ENCODE measurements around the gene OMA1.

OMA1 gene

DNA sequence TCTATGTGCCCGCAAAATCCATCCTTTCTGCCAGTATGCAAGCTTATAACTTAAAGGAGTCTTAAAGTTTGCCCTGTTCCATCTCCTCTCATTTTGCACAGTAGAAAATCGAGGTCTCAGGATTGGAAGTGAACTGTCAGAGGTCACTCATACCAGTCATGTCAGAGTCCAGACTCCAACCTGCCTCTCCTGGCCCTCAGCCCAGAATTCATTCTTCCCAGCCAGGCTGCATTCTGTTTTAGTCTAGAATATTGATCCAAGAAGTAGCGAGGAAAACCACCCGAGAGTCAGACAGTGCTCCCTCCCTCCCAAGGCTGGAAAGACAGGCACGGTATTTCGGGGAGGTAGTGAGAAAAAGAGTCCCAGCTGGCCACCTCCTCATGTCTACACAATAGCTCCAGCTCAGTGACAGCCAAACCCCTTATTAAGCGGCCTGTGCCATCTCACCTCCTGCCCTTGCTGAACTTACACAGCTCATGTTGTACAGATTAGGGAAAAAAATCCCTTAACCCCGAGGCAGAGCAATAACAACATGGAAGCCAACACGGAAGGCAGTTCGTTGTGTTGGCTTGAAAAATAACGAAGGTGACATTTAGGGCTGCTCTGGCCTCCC lies 89.4 kb downstream of the OMA1 start:
- DNase-seq = no peak

DNA sequence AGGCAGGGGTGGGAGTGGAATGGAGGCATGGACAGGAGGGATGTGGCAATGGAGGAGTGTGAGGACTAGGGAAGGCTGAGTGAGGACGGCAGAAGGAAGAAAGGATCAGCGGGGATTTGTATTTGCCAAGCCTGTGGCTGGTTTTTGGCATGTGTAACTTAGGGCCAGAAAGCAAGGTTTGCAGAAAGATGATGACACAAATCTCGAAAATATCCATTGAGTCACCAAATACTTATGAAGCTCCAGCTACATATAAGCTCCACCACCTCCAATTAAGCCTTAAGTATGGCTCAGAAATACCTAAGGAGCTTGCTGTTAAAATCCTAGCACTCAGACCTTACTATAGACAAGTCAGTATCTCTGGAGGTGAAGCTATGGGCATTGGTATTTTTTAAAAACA lies 90.1 kb downstream of the OMA1 start:
- no peak for DNase-seq

DNA sequence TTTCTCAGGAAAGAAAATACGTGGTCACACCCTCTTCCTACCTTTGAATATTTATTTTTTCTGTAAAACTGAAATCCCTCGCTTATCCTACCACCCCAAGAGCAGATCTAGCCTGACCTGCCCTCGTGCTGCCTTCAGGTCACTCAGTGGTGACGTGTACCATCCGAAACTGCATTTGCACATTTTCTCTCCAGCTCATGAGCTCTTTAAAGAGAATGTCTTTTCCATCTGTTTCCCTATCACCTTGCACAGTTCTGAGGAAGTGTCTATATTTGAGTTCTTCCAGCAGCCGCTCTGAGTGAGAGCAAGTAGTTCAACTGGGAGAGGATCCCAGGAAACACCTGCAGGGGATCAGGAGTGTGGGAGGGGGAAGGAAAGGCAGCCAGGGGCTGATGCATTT lies 91.7 kb downstream of the OMA1 start:
- DNase-seq = no peak

DNA sequence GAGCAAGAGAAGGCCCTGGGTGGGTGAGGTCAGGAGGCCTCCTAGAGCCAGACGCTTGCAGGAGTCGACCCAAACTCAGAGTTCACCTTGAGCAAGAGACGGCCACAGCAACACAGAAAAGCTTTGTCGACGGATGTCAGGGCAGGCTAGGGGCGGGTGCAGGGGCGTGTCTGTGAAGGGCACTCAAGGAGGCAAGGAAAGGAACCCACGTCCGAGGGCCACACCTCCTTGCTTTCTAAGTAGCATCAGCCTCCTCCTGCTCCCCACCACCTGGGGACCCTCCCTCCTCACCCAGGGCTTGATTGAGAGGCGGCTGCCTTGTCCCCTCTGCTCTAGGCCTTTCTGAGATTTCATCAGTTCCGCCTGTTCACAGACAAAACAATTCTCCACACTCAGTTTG lies 92.1 kb downstream of the OMA1 start:
- DNase-seq = no peak

DNA sequence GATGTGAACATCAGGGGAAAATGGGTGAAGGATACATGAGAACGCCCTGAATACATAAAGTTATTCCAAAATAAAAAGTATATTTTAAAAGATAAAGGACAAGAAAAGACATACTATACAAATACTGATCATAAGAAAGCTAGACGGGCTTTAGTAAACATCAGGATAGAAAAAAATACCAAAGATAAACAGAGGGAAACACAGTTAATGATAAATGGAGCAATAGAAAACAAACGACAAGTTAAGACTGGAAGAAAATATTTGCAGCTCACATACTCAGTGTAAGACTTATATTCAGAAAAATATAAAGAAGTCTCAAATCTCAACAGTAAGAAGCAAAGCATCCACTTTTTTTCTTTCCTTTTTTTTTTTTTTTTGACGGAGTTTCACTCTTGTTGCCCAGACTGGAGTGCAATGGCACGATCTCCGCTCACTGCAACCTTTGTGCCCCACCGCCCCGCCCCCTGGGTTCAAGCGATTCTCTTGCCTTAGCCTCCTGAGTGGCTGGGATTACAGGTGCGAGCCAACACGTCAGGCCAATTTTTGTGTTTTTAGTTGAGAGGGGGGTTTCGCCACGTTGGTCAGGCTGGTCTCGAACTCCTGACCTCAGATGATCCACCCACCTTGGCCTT lies 94.8 kb downstream of the OMA1 start:
- DNase-seq = no peak

DNA sequence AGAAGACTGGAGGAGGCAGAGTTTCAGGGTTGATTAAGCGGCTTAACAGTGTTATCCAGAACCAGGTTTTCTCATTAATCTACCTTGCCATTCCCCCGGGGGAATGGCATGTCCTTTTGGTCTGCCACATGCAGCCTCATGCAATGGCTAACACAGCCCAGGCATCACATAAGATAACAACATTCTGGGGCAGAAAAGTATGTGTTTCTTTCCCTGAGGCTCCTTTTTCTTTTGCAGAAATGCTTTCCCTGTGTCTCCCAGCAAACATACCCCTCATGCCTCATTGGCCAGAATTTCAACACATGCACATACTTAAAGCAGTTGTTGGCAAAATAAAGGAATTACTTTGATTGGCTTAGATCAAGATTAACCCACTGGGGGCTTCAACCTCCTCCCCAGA lies 98.6 kb downstream of the OMA1 start:
- no peak for DNase-seq

DNA sequence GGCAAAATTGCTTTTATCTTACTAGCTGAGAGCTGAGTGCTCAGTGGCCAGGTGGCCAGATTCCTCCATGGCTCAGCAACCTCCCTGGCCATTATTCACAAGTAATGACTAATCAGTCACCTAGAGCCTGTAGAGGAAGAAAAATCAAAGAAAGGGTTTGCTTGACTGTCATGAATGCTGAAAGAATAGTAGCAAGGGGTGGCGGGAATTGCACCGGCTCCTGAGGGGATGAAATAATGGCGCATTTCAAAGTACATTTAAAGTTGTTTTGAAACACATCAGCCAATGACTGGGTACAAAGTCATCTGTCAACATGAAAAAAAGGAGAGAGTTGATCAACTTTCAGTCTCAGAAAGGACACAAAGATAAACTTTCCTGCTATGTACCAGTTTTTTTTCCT lies 99.5 kb downstream of the OMA1 start:
- no peak for DNase-seq

DNA sequence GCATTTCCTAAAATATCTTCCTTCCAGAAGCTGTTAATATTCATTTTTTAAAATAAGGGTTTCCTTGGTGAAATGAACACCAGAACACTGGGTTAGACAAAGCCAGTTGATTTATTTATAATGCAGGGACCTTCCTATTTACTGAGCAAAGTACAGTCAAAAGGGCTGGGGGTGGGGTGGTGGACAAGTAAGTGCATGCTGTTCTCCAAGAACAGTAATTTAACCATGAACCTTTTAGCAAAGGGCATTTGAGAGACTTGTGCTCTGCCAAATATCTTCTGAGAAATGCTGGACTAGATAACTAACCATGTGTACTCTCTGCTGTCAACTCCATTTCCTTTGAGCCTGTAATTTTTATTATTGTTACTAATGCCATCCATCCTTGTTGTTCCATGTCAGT lies 100.2 kb downstream of the OMA1 start:
- DNase-seq = no peak

DNA sequence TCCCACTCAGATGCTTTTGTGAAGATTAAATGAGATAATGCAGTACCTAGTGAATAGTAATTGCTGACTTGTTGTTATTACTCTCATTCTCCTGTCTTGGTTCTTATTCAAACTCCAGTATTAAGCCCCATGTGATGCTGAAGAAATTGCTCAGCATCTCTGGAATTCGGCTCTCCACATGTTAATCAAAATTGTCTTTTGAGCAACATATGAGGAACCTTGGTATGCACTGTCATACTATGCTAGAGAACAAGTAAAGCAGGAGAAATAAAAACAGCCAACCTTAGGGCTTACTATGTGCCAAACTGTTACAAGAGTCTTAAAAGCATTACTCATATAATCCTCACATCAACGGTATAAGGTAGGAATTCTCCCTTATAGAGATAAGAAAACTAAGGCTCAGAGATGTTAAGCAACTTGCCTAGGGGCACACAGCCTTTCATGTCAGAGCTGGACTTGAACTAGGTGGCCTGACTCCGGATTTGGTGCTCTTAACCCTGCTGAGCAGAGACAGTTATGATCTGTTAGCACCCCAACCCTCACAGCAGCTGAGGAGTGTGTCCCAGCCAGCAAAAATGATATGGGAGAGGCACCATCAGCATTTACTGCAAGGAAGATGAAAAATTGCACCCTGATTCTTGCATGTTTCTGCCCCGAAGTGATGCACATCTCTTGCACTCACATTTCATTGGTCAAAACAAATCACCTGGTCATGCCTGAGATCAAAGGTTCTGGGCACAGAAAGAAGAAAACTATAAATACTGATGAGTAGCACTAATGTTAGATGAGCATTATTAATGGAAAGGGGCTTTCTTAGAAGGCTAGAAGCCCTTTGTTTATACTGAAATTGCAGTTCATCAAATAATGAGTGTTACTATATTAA lies 102.3 kb downstream of the OMA1 start:
- no peak for DNase-seq

DNA sequence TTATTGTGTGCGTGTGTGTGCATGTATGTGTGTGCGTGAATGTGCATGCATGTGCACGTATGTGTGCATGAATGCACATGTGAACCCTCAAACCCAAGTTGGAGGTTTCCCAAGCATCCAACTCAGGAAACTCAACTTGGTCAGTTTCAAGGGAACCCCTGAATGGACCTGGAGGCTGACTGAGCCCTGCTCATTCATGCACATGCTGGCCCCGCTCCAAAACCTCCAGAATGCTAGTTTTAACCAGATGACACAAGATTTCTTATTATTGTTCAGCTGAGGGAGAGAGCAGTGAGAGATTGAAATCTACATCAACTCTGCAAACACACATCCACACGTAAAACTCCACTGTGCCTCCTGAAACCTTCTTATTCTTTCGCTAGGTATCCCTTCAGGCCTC lies 104.4 kb downstream of the OMA1 start:
- no peak for DNase-seq

DNA sequence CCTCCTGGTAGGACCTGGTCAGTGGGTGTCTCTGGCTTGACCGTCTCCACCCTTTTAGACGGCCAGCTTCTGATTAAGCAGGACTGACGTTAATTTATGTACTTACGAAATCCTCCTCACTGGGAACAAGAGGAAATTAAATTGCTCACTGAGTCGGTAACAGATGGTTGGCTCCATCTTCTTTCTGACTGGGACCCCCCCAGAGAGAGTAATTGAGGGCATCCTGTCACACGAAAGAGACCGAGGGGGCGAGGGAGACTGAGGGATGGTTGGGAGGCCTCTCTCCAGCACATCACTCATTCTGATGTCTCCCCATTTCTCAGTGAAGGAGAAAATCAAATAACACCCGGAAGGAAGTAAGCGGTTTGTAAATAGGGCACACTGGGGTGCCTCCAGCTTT lies 104.8 kb downstream of the OMA1 start:
- no peak for DNase-seq

DNA sequence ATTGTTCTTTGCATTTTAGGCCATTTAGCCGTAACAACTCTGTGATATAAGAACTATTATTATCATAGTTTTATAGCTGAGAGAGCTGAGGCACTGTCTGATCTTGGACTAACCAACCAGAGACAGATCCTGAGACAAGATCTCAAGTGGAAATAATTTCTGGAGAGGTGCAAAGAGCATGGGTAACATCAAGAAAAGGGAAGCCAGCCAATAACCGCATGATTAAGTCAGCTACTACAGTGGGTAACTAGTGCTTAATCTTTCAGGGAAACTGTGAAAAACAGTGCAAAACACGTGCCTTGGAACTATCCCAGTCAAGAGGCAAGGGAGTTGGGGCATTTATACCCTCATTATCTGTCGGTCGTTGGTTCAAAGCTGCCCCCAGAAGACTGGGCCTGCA lies 105.8 kb downstream of the OMA1 start:
- no peak for DNase-seq

DNA sequence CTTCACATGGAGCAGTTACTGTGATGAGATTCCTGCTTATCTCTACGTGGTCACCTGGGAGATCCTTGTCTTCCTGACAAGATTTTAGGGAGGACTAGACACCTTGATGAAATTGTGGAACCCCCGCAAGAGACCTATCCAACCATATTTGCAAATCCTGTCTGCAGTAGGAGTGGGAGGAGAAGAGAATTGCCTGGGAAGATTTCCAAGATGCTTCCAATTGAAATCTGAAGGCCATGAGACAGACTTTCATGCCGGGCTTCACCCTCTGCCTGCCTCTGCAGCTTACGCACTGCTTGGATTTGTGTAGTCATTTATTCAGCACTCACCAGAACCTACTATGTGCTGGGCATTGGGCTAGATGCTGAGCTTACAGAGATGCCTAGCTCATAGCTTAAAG lies 106.6 kb downstream of the OMA1 start:
- DNase-seq = no peak

DNA sequence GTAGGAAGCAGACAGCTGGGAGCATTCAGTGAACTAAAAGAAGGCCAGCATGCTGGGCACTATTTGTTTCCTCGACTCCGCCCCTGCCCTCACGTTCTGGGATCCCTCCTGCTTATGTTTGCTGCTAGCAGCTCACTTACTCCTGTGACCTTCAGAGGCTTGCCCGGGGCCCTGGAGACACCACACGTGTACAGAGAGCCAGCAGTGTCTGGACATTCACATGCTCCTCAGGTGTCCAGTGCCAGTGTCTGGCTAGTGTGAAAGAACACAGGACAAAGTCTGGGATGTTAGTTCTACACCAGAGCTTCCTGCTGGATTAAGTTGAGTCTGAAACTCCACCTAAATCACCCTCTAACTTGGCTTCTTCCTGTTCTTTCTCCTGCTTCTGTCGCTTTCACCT lies 108.1 kb downstream of the OMA1 start:
- DNase-seq = no peak

DNA sequence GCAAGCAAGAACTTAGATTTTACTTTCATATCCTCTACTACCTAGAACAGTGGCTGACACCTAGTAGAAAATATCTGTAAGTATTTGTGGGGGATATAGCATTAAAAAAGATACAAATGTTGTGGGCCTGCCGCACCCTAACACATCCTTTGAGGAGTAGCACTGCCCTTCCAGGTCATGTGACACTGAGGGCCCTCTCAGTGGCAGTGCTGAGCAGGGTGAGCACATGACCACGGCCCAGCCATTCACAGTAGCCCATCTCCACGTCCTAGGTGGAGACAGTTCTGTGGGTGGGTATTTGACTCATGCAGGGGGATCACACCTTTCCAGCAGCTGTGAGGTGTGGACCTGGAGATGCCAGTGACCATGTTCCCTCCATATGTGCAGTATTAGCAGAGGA lies 108.9 kb downstream of the OMA1 start:
- peak; percentile 26 for DNase-seq

DNA sequence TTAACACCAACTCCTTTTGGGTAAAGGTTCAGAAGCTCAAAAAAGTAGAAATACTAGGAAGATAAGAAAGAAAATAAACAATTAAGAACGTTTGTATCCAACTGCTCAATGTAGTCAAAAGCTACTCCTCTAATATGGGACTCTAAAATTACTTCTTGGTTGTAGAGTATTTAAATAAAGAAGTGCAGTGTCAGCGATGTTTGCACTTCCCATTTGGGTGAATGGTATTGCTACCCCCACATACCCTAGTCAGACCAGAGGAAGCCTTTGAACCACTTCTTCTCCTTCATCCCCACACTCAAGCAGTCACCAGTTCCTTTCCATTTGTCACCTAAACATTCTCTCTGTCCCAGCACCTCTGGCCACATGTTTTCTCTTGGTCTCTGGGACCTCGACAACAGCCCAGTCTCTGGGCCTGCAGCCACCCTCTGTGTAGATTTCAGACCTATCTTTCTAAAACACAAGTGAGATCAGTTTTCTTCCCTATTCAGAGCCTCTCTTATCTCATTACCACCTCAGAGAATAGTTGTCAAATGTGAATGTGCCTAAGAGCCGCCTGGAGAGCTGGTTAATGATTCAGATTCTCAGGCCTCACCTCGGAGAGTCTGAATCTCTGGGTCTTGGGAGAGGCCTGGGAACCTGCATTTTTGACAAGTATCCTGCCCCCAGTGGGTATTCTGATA lies 109.8 kb downstream of the OMA1 start:
- DNase-seq = peak; percentile 69

DNA sequence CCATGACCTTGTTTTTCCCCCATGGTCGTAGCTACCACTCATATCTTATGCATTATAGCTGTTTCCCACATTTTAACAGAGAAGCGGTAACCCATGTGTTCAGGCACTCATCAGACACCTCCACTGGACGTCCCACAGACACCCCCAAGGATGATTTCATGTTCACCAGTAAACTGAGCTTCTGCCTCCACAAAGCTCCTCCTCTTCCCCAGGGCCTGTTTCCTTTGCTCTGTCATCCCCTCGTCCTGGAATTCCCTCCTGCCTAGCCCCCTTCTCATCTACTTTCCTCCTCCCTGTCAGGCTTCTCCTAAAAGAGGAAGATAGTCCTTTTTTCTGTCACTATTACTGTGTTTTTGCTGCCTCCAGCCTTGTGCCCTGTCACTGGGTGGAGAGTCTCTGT lies 111.2 kb downstream of the OMA1 start:
- DNase-seq = no peak

DNA sequence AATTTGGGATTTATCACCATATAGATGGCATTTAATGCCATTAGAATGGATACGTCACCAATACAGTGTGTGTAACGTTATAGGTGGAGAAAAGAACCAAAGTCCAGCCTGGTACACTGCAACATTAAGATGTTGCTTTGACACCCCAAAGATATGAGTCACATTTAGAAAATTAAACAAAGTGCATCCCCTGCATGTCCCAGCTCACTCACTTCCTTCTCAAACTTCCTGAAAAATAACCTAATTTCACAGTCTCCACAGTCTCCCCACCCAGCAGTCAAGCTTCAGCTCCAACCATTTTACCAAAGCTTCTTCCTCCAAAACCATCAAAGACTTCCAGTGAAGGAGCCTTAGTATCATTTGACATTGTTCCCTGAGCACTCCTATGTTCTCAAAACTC lies 111.9 kb downstream of the OMA1 start:
- no peak for DNase-seq

DNA sequence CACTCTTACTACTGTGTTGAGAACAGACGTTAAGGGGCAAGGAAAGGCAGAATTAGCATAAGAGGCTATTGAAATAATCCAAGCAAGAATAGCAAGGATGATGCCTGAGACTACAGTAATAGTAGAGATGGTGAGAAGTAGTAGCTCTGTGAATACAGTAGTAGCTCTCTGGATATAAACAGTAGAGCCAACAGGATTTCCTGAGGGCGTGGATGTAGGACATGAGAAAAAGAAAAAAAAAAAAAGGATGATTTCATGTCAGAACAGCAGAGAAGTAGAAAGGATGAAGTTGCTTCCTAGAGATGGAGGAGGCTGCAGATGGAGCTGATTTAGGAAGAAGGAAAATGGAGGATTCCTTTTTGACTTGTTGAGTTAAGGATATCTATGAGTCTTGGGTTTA lies 112.3 kb downstream of the OMA1 start:
- no peak for DNase-seq

DNA sequence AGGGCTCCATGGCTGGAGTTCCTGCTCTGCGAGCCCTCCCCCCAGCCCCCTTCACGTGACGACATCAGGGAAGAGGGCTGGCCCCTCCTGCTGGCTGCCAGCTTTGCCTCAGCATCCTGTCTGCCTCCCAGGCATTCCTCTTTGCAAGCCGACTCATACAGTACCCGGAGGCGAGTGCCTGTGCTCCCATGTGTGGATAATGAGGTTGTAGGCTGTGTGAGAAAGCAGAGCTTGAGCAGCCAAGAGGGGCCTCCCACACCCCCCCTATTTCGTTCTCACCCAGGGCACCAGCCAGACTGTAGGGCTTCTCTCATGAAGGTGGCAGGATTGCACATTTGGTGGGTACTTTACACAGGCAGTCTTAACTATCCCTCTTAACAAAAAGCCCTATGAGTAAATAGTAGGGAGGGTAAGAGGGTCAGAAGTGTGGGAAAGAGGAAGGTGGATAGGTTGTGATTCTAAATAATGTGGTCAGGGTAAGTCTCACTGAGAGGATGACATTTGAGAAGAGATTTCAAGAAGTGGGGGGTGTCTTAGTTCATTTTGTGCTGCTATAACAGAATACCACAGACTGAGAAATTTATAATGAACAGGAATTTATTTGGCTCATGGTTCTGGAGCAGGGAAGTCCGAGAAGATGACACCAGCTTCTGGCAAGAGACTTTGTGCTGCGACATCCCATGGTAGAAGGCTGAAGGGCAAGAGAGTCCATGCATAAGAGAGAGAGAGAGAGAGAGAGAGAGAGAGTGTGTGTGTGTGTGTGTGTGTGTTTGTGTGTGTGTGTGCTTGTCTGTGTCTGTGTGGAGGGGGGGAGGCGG lies 113.5 kb downstream of the OMA1 start:
- DNase-seq = no peak

DNA sequence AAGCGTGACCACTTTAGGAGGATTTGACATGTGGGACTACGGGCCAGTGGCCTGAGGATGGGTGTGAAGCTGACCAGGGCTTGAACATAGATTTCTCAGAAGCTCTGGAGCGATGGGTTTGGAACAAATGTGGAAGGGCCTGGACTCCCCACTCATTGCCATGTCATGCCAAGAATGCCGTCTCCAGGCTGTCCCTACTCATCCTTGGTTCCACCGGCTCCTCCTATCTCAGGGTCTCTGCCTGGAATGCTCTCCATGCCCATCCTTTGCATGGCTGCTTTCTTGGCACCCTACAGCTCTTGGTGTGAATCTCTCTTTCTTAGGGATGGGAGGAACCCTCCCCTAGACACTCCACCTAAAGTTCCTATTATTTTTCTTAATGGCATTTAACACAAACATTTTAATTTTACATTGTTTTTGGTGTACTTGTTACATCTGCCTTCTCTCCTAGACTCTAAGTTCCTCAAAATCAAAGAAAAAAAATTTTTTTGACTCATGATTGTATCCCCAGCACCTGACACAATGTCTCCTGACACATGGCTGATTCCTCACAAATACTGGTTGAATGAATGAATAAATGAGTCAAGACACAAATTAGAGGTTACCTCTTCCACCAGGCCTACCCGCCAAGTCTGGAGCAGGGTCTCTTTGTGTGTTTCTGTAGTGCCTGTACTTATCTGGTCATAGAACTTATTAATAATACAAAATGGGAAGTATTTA lies 114.5 kb downstream of the OMA1 start:
- DNase-seq = no peak
